ENCODE measurements around the gene UVRAG.
A peak's percentile ranks its signal among the peaks of the same experiment; 100 is the strongest.

UVRAG gene

GRCh38 chr11:76156971-76157427, 342.0 kb downstream of the UVRAG start:
- no peak for TF ChIP-seq MAX (IDR thresholded peaks at IDR 0.05)

- TF ChIP-seq ZBTB7A (IDR thresholded peaks at IDR 0.05; ENCODE audit: low read depth) (no peak), MAX (IDR thresholded peaks at IDR 0.05) (no peak), YY1 (IDR thresholded peaks at IDR 0.05; ENCODE audit: low read depth) (no peak), CEBPB (IDR thresholded peaks at IDR 0.05) (no peak), EGR1 (IDR thresholded peaks at IDR 0.05) (no peak), REST (IDR thresholded peaks at IDR 0.05; ENCODE audit: low read depth) (no peak), FOXM1 (IDR thresholded peaks at IDR 0.05; ENCODE audit: borderline replicate concordance, low read depth) (no peak), EP300 (IDR thresholded peaks at IDR 0.05; ENCODE audit: borderline replicate concordance) (no peak), CREB1 (IDR thresholded peaks at IDR 0.05; ENCODE audit: low read depth) (no peak), RAD21 (IDR thresholded peaks at IDR 0.05; ENCODE audit: low read depth) (no peak), TCF12 (IDR thresholded peaks at IDR 0.05; ENCODE audit: low read depth) (no peak), NFIC (IDR thresholded peaks at IDR 0.05) (no peak), TAF1 (IDR thresholded peaks at IDR 0.05; ENCODE audit: low read depth) (no peak), USF1 (IDR thresholded peaks at IDR 0.05) (no peak)
These were observed 342.9 kb downstream of the UVRAG start for GRCh38 chr11:76157891-76158290.

- TF ChIP-seq ZBTB7A (IDR thresholded peaks at IDR 0.05; ENCODE audit: low read depth) (no peak), EGR1 (IDR thresholded peaks at IDR 0.05) (no peak), CREB1 (IDR thresholded peaks at IDR 0.05; ENCODE audit: low read depth) (no peak), TEAD4 (IDR thresholded peaks at IDR 0.05) (no peak), FOXM1 (IDR thresholded peaks at IDR 0.05; ENCODE audit: borderline replicate concordance, low read depth) (no peak), TAF1 (IDR thresholded peaks at IDR 0.05; ENCODE audit: low read depth) (no peak), TCF12 (IDR thresholded peaks at IDR 0.05; ENCODE audit: low read depth) (no peak), REST (IDR thresholded peaks at IDR 0.05; ENCODE audit: low read depth) (no peak), NFIC (IDR thresholded peaks at IDR 0.05) (no peak), MAX (IDR thresholded peaks at IDR 0.05) (no peak), EP300 (IDR thresholded peaks at IDR 0.05; ENCODE audit: borderline replicate concordance) (no peak), USF1 (IDR thresholded peaks at IDR 0.05) (no peak), CEBPB (IDR thresholded peaks at IDR 0.05) (no peak), RAD21 (IDR thresholded peaks at IDR 0.05; ENCODE audit: low read depth) (no peak)
These were observed 343.6 kb downstream of the UVRAG start for GRCh38 chr11:76158394-76159302.

- TF ChIP-seq NFIC (IDR thresholded peaks at IDR 0.05) (peak; percentile 19; the same call in 1 of the 2 replicates), EGR1 (IDR thresholded peaks at IDR 0.05) (no peak)
These were observed 344.4 kb downstream of the UVRAG start for GRCh38 chr11:76159303-76159937.

- TF ChIP-seq TCF12 (IDR thresholded peaks at IDR 0.05; ENCODE audit: low read depth) (peak; percentile 96), TEAD4 (IDR thresholded peaks at IDR 0.05) (peak; percentile 61), NFIC (IDR thresholded peaks at IDR 0.05) (peak; percentile 95), EGR1 (IDR thresholded peaks at IDR 0.05) (no peak), RAD21 (IDR thresholded peaks at IDR 0.05; ENCODE audit: low read depth) (no peak), CEBPB (IDR thresholded peaks at IDR 0.05) (no peak), REST (IDR thresholded peaks at IDR 0.05; ENCODE audit: low read depth) (no peak), MAX (IDR thresholded peaks at IDR 0.05) (no peak), TAF1 (IDR thresholded peaks at IDR 0.05; ENCODE audit: low read depth) (no peak), ZBTB7A (IDR thresholded peaks at IDR 0.05; ENCODE audit: low read depth) (no peak; the same call in none of the 2 replicates), CREB1 (IDR thresholded peaks at IDR 0.05; ENCODE audit: low read depth) (no peak), FOXM1 (IDR thresholded peaks at IDR 0.05; ENCODE audit: borderline replicate concordance, low read depth) (no peak), YY1 (IDR thresholded peaks at IDR 0.05; ENCODE audit: low read depth) (no peak), USF1 (IDR thresholded peaks at IDR 0.05) (no peak), EP300 (IDR thresholded peaks at IDR 0.05; ENCODE audit: borderline replicate concordance) (peak; percentile 59; the same call in 1 of the 2 replicates)
These were observed 345.1 kb downstream of the UVRAG start for GRCh38 chr11:76159983-76160661.

Measured in Ishikawa (cell line).